ENCODE data around the gene NEK1.

Gene NEK1

DNA sequence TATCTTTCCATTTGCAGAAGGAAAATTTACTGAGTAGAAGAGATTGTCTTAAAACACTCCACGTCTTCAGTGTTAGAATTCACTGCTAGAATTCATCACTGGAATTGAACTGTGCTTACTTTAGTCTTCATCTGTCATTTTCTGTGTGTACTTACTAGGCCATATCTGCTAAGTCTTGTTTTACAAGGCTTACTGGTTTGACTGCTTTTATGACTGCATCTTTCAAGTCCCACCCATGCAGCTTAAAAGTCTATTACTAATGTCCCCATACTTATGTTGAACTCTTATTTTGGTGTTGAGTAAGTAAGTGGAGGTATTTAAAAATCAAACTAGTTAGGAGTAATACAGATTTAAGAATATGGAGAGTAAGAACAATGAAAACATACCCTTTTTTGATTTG is 22.6 kb upstream of the NEK1 start:
- Histone ChIP-seq H2BK120ac (ENCODE audit: low read depth, low read length) (no peak overlapping the region), H2BK12ac (ENCODE audit: low read length) (no peak overlapping the region), H3K4ac (ENCODE audit: low read length) (no peak overlapping the region), H3K18ac (ENCODE audit: low read length) (no peak overlapping the region), H4K91ac (ENCODE audit: low read depth, low read length, poor library complexity) (no peak overlapping the region), H3K4me2 (ENCODE audit: insufficient read depth, low read length, poor library complexity, severe bottlenecking) (no peak overlapping the region), H2AFZ (ENCODE audit: low read length) (no peak overlapping the region), H3K4me3 (ENCODE audit: low read length in 2 of 2) (no peak overlapping the region), H2AK5ac (ENCODE audit: low read depth, low read length) (no peak overlapping the region), H3K14ac (ENCODE audit: low read length) (no peak overlapping the region), H3K9ac (ENCODE audit: low read depth, low read length, poor library complexity) (no peak overlapping the region), H3K23ac (ENCODE audit: low read depth, low read length, poor library complexity) (no peak overlapping the region), H3K27ac (replicated peaks; ENCODE audit: low read length) (no peak overlapping the region), H3K4me1 (ENCODE audit: control insufficient read depth in 2 of 2, insufficient read depth in 1 of 2, low read depth in 1 of 2, low read length in 2 of 2) (no peaks in the 10 kb centered on the region), H4K8ac (ENCODE audit: low read depth, low read length) (no peak overlapping the region), H3K79me1 (ENCODE audit: low read depth, low read length) (no peaks in the 10 kb centered on the region), H2BK5ac (ENCODE audit: low read length) (no peak overlapping the region), H3K27me3 (ENCODE audit: control insufficient read depth in 3 of 3, insufficient read depth in 3 of 3, low read depth in 1 of 3, low read length in 3 of 3) (no peaks in the 10 kb centered on the region), H3K36me3 (replicated peaks in 1 of 2; ENCODE audit: control insufficient read depth in 2 of 2, insufficient read depth in 2 of 2, low read length in 2 of 2) (peaks cover 6 to 48% of the 10 kb centered on the region in 2 donors), H3K9me3 (replicated peaks in 1 of 2; ENCODE audit: control insufficient read depth in 2 of 2, insufficient read depth in 1 of 2, low read depth in 1 of 2, low read length in 2 of 2) (no peaks in the 10 kb centered on the region), H2BK15ac (ENCODE audit: low read length) (no peak overlapping the region)
- DNase-seq (ENCODE audit: low spot score) = no peak
- no CpG with 5 or more reads among the region's 1 CpG for WGBS, 2 donors (ENCODE audit: extremely low coverage in 2 of 2, insufficient read length in 2 of 2, insufficient replicate concordance in 1 of 2)

DNA sequence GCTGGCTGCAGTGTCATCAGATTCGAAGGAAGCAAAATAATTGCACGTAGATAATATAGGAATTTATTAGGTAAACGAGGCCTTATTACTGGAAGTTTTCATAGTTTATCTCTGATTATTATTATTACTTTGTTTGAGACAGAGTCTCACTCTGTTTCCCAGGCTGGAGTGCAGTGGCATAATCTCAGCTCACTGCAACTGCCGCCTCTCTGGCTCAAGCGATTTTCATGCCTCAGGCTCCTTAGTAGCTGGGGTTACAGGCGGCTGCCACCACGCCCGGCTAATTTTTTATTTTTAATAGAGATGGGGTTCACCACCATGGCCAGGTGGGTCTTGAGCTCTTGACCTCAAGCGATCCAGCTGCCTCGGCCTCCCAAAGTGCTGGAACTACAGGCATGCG is 20.5 kb upstream of the NEK1 start:
- H2BK5ac ChIP-seq (ENCODE audit: low read length) = no peak overlapping the region
- no peak overlapping the region for H2AK5ac ChIP-seq (ENCODE audit: low read depth, low read length)
- H4K8ac ChIP-seq (ENCODE audit: low read depth, low read length) = no peak overlapping the region
- H2BK120ac ChIP-seq (ENCODE audit: low read depth, low read length) = no peak overlapping the region
- H2AFZ ChIP-seq (ENCODE audit: low read length) = no peak overlapping the region
- no peak overlapping the region for H3K9ac ChIP-seq (ENCODE audit: low read depth, low read length, poor library complexity)
- no peak overlapping the region for H2BK15ac ChIP-seq (ENCODE audit: low read length)
- H3K4me2 ChIP-seq (ENCODE audit: insufficient read depth, low read length, poor library complexity, severe bottlenecking) = no peak overlapping the region
- DNase-seq (ENCODE audit: low spot score) = no peak
- no peak overlapping the region for H3K23ac ChIP-seq (ENCODE audit: low read depth, low read length, poor library complexity)
- no CpG with 5 or more reads among the region's 11 CpGs for WGBS, 2 donors (ENCODE audit: extremely low coverage in 2 of 2, insufficient read length in 2 of 2, insufficient replicate concordance in 1 of 2)
- H3K36me3 ChIP-seq (replicated peaks in 1 of 2; ENCODE audit: control insufficient read depth in 2 of 2, insufficient read depth in 2 of 2, low read length in 2 of 2) = peaks cover 0 to 31% of the 10 kb centered on the region in 2 donors
- no peak overlapping the region for H3K4ac ChIP-seq (ENCODE audit: low read length)
- H3K4me3 ChIP-seq (ENCODE audit: low read length in 2 of 2) = no peak overlapping the region
- no peaks in the 10 kb centered on the region for H3K27me3 ChIP-seq (ENCODE audit: control insufficient read depth in 3 of 3, insufficient read depth in 3 of 3, low read depth in 1 of 3, low read length in 3 of 3)
- H3K27ac ChIP-seq (replicated peaks; ENCODE audit: low read length) = no peak overlapping the region
- no peak overlapping the region for H4K91ac ChIP-seq (ENCODE audit: low read depth, low read length, poor library complexity)
- no peaks in the 10 kb centered on the region for H3K79me1 ChIP-seq (ENCODE audit: low read depth, low read length)
- no peaks in the 10 kb centered on the region for H3K4me1 ChIP-seq (ENCODE audit: control insufficient read depth in 2 of 2, insufficient read depth in 1 of 2, low read depth in 1 of 2, low read length in 2 of 2)
- no peaks in the 10 kb centered on the region for H3K9me3 ChIP-seq (replicated peaks in 1 of 2; ENCODE audit: control insufficient read depth in 2 of 2, insufficient read depth in 1 of 2, low read depth in 1 of 2, low read length in 2 of 2)
- no peak overlapping the region for H2BK12ac ChIP-seq (ENCODE audit: low read length)
- no peak overlapping the region for H3K18ac ChIP-seq (ENCODE audit: low read length)
- no peak overlapping the region for H3K14ac ChIP-seq (ENCODE audit: low read length)

DNA sequence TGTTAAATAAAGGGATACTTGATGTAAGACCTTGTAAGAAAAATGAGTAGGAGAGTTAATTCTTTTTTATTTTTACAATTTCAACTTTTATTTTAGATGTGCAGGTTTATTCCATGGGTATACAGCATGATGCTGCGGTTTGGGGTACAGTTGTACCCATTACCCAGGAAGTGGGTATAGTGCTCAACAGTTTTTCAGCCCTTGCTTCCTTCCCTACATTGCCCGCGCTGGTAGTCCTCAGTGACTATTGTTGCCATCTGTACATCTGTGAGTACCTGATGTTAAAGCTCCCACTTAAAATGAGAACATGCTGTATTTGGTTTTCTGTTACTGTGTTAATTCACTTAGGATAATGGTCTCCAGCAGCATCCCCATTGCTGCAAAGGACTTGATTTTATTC is 17.7 kb upstream of the NEK1 start:
- no CpG with 5 or more reads among the region's 3 CpGs for WGBS, 2 donors (ENCODE audit: extremely low coverage in 2 of 2, insufficient read length in 2 of 2, insufficient replicate concordance in 1 of 2)
- Histone ChIP-seq H3K4me2 (ENCODE audit: insufficient read depth, low read length, poor library complexity, severe bottlenecking) (no peak overlapping the region), H3K14ac (ENCODE audit: low read length) (no peak overlapping the region), H2BK12ac (ENCODE audit: low read length) (no peak overlapping the region), H3K27ac (replicated peaks; ENCODE audit: low read length) (no peak overlapping the region), H2BK5ac (ENCODE audit: low read length) (no peak overlapping the region), H3K4ac (ENCODE audit: low read length) (no peak overlapping the region), H3K4me3 (ENCODE audit: low read length in 2 of 2) (no peak overlapping the region), H3K9me3 (replicated peaks in 1 of 2; ENCODE audit: control insufficient read depth in 2 of 2, insufficient read depth in 1 of 2, low read depth in 1 of 2, low read length in 2 of 2) (no peaks in the 10 kb centered on the region), H3K18ac (ENCODE audit: low read length) (no peak overlapping the region), H2AFZ (ENCODE audit: low read length) (no peak overlapping the region), H2BK120ac (ENCODE audit: low read depth, low read length) (no peak overlapping the region), H2BK15ac (ENCODE audit: low read length) (no peak overlapping the region), H3K23ac (ENCODE audit: low read depth, low read length, poor library complexity) (no peak overlapping the region), H3K4me1 (ENCODE audit: control insufficient read depth in 2 of 2, insufficient read depth in 1 of 2, low read depth in 1 of 2, low read length in 2 of 2) (no peaks in the 10 kb centered on the region), H4K8ac (ENCODE audit: low read depth, low read length) (no peak overlapping the region), H3K27me3 (ENCODE audit: control insufficient read depth in 3 of 3, insufficient read depth in 3 of 3, low read depth in 1 of 3, low read length in 3 of 3) (no peaks in the 10 kb centered on the region), H3K9ac (ENCODE audit: low read depth, low read length, poor library complexity) (no peak overlapping the region), H3K36me3 (replicated peaks in 1 of 2; ENCODE audit: control insufficient read depth in 2 of 2, insufficient read depth in 2 of 2, low read length in 2 of 2) (peaks cover 0 to 6% of the 10 kb centered on the region in 2 donors), H2AK5ac (ENCODE audit: low read depth, low read length) (no peak overlapping the region), H3K79me1 (ENCODE audit: low read depth, low read length) (no peaks in the 10 kb centered on the region), H4K91ac (ENCODE audit: low read depth, low read length, poor library complexity) (no peak overlapping the region)
- no peak for DNase-seq (ENCODE audit: low spot score)

DNA sequence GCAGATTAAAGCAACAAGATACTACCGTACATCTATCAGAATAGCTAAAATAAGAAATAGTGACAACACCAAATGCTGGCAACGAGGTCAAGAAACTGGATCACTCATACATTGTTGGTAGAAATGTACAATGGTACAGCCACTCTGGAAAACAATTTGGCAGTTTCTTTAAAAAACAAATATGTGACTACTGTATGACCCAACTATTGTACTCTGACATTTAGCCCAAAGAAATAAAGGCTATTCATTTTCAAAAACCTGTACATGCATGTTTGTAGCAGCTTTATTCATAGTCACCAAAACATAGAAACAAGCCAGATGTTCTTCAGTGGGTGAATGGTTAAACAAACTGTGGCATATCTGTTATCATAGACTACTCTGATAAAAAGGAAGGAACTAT is 16.2 kb upstream of the NEK1 start:
- no peak overlapping the region for H4K91ac ChIP-seq (ENCODE audit: low read depth, low read length, poor library complexity)
- WGBS, 2 donors (ENCODE audit: extremely low coverage in 2 of 2, insufficient read length in 2 of 2, insufficient replicate concordance in 1 of 2) = no CpG with 5 or more reads among the region's 2 CpGs
- DNase-seq (ENCODE audit: low spot score) = no peak
- no peak overlapping the region for H3K23ac ChIP-seq (ENCODE audit: low read depth, low read length, poor library complexity)
- H2AK5ac ChIP-seq (ENCODE audit: low read depth, low read length) = no peak overlapping the region
- no peaks in the 10 kb centered on the region for H3K79me1 ChIP-seq (ENCODE audit: low read depth, low read length)
- no peak overlapping the region for H3K18ac ChIP-seq (ENCODE audit: low read length)
- H2AFZ ChIP-seq (ENCODE audit: low read length) = no peak overlapping the region
- H3K4me2 ChIP-seq (ENCODE audit: insufficient read depth, low read length, poor library complexity, severe bottlenecking) = no peak overlapping the region
- H2BK120ac ChIP-seq (ENCODE audit: low read depth, low read length) = no peak overlapping the region
- no peak overlapping the region for H3K27ac ChIP-seq (replicated peaks; ENCODE audit: low read length)
- no peak overlapping the region for H3K9ac ChIP-seq (ENCODE audit: low read depth, low read length, poor library complexity)
- no peak overlapping the region for H2BK15ac ChIP-seq (ENCODE audit: low read length)
- H3K14ac ChIP-seq (ENCODE audit: low read length) = no peak overlapping the region
- H3K4me1 ChIP-seq (ENCODE audit: control insufficient read depth in 2 of 2, insufficient read depth in 1 of 2, low read depth in 1 of 2, low read length in 2 of 2) = no peaks in the 10 kb centered on the region
- H2BK5ac ChIP-seq (ENCODE audit: low read length) = no peak overlapping the region
- H4K8ac ChIP-seq (ENCODE audit: low read depth, low read length) = no peak overlapping the region
- no peak overlapping the region for H3K4me3 ChIP-seq (ENCODE audit: low read length in 2 of 2)
- peaks cover 0 to 6% of the 10 kb centered on the region in 2 donors for H3K36me3 ChIP-seq (replicated peaks in 1 of 2; ENCODE audit: control insufficient read depth in 2 of 2, insufficient read depth in 2 of 2, low read length in 2 of 2)
- H3K4ac ChIP-seq (ENCODE audit: low read length) = no peak overlapping the region
- no peaks in the 10 kb centered on the region for H3K27me3 ChIP-seq (ENCODE audit: control insufficient read depth in 3 of 3, insufficient read depth in 3 of 3, low read depth in 1 of 3, low read length in 3 of 3)
- H2BK12ac ChIP-seq (ENCODE audit: low read length) = no peak overlapping the region
- H3K9me3 ChIP-seq (replicated peaks in 1 of 2; ENCODE audit: control insufficient read depth in 2 of 2, insufficient read depth in 1 of 2, low read depth in 1 of 2, low read length in 2 of 2) = no peaks in the 10 kb centered on the region

Data from neuronal stem cell (in vitro differentiated cells).